SU-DHL-6 (cell line): Measurements from ENCODE around the gene PIR.

ENCODE experiments used
- H2AFZ ChIP-seq: fragments of 200-600 bp; sonication (generic); 2 replicates; pipeline ENCODE4 v1.6.1; 2014; ENCODE audit warnings: low read depth, mild to moderate bottlenecking, moderate library complexity, mixed read lengths, antibody characterized with exemption, low read length; ENCODE audit not compliant: severe bottlenecking
- H3F3A ChIP-seq: fragments of 200-600 bp; shearing (Covaris generic); 2 replicates; pipeline ENCODE4 v1.6.0; 2016; ENCODE audit warnings: antibody characterized with exemption, mild to moderate bottlenecking; ENCODE audit not compliant: insufficient read depth
- H3K27ac ChIP-seq: fragments of 200-600 bp; sonication (generic); 2 replicates; pipeline ENCODE4 v1.5.1; 2016; ENCODE audit warnings: low read depth, mild to moderate bottlenecking, low read length, moderate library complexity, mixed read lengths
- H3K27me3 ChIP-seq: fragments of 200-600 bp; sonication (generic), shearing (Covaris generic); 2 replicates; pipeline ENCODE4 v1.6.0; 2014; ENCODE audit warnings: mild to moderate bottlenecking, low read length
- H3K36me3 ChIP-seq: fragments of 200-600 bp; sonication (generic); 2 replicates; pipeline ENCODE4 v1.6.1; 2014; ENCODE audit warnings: mild to moderate bottlenecking, low read length, mixed read lengths
- H3K4me2 ChIP-seq: fragments of 300-600, 200-600 bp; shearing (Covaris generic), sonication (generic); 2 replicates; pipeline ENCODE4 v1.6.0; 2014; ENCODE audit warnings: low read length, low read depth, mild to moderate bottlenecking; ENCODE audit not compliant: poor library complexity, severe bottlenecking
- H3K4me3 ChIP-seq: fragments of 200-600 bp; sonication (generic); 2 replicates; pipeline ENCODE4 v1.5.1; 2014; ENCODE audit warnings: antibody characterized with exemption, low read length, mild to moderate bottlenecking, mixed read lengths; ENCODE audit not compliant: insufficient read depth, poor library complexity, severe bottlenecking
- H3K79me2 ChIP-seq: fragments of 200-600 bp; sonication (generic); 2 replicates; pipeline ENCODE4 v1.6.1; 2014; ENCODE audit warnings: mild to moderate bottlenecking, low read length, moderate library complexity; ENCODE audit not compliant: insufficient read depth
- H3K9ac ChIP-seq: fragments of 200-600 bp; sonication (generic); 2 replicates; pipeline ENCODE4 v1.7.0; 2014; ENCODE audit warnings: mild to moderate bottlenecking, low read length
- H3K9me2 ChIP-seq: fragments of 200-600 bp; sonication (generic); replicated peaks from 2 replicates; pipeline ENCODE4 v1.6.1; 2014; ENCODE audit warnings: low read length; ENCODE audit not compliant: insufficient read depth
- H3K9me3 ChIP-seq: fragments of 200-600 bp; sonication (generic); 2 replicates; pipeline ENCODE4 v1.6.1; 2014; ENCODE audit warnings: low read length, mixed read lengths; ENCODE audit not compliant: insufficient read depth
- H4K20me1 ChIP-seq: fragments of 200-600 bp; sonication (generic); 2 replicates; pipeline ENCODE4 v1.6.1; 2014; ENCODE audit warnings: low read depth, mild to moderate bottlenecking, antibody characterized with exemption, low read length, moderate library complexity, mixed read lengths
- CTCF ChIP-seq: fragments of 200-600 bp; sonication (generic); IDR thresholded peaks from one replicate; pipeline ENCODE4 v1.5.1; 2017; ENCODE audit warnings: antibody characterized with exemption, mild to moderate bottlenecking, low read length, moderate library complexity; ENCODE audit not compliant: insufficient read depth, poor library complexity, severe bottlenecking
- EZH2phosphoT487 ChIP-seq: fragments of 200-600 bp; sonication (generic), shearing (Covaris generic); conservative IDR thresholded peaks from 2 replicates; pipeline ENCODE4 v1.6.1; 2018; ENCODE audit warnings: mild to moderate bottlenecking, antibody characterized with exemption, low read length, moderate library complexity, mixed read lengths

Gene PIR

GRCh38 chrX:15465347-15465746 is 27.8 kb downstream of the PIR start:
- peak overlapping the region; percentile 43 for H3K27ac ChIP-seq
- peak overlapping the region; percentile 11; the same call in 1 of the 2 replicates for H3K9ac ChIP-seq
- H3K9me3 ChIP-seq = no peaks in the 10 kb centered on the region
- H2AFZ ChIP-seq = no peak overlapping the region
- no peaks in the 10 kb centered on the region for H3K36me3 ChIP-seq
- peak overlapping the region; percentile 47 for H3K4me2 ChIP-seq
- TF ChIP-seq CTCF (no peak), EZH2phosphoT487 (no peak)
- 0 out of 2 replicates have a peak, but pooled peaks cover 12% of the 10 kb centered on the region for H3F3A ChIP-seq
- no peaks in the 10 kb centered on the region for H3K27me3 ChIP-seq
- H3K9me2 ChIP-seq = no peaks in the 10 kb centered on the region
- H4K20me1 ChIP-seq = no peaks in the 10 kb centered on the region
- no peaks in the 10 kb centered on the region for H3K79me2 ChIP-seq
- no peak overlapping the region for H3K4me3 ChIP-seq

GRCh38 chrX:15464704-15465103 is 28.4 kb downstream of the PIR start:
- Histone ChIP-seq H3K9me2 (no peaks in the 10 kb centered on the region), H3K4me2 (peak overlapping the region; percentile 47), H4K20me1 (no peaks in the 10 kb centered on the region), H3F3A (0 out of 2 replicates have a peak, but pooled peaks cover 12% of the 10 kb centered on the region), H3K36me3 (no peaks in the 10 kb centered on the region), H3K27me3 (no peaks in the 10 kb centered on the region), H3K27ac (no peak overlapping the region), H3K9me3 (no peaks in the 10 kb centered on the region), H3K79me2 (no peaks in the 10 kb centered on the region), H2AFZ (no peak overlapping the region), H3K4me3 (no peak overlapping the region), H3K9ac (peak overlapping the region; percentile 11; the same call in 1 of the 2 replicates)
- TF ChIP-seq CTCF (no peak), EZH2phosphoT487 (no peak)

GRCh38 chrX:15451913-15452312 is 41.2 kb downstream of the PIR start:
- no peaks in the 10 kb centered on the region for H3K36me3 ChIP-seq
- no peak overlapping the region for H2AFZ ChIP-seq
- H3K9ac ChIP-seq = no peak overlapping the region
- no peaks in the 10 kb centered on the region for H3F3A ChIP-seq
- TF ChIP-seq CTCF = no peak
- no peak for TF ChIP-seq EZH2phosphoT487
- H3K4me2 ChIP-seq = no peak overlapping the region
- no peaks in the 10 kb centered on the region for H3K27me3 ChIP-seq
- H3K27ac ChIP-seq = no peak overlapping the region
- no peaks in the 10 kb centered on the region for H3K9me2 ChIP-seq
- no peak overlapping the region for H3K4me3 ChIP-seq
- no peaks in the 10 kb centered on the region for H3K9me3 ChIP-seq
- H3K79me2 ChIP-seq = no peaks in the 10 kb centered on the region
- no peaks in the 10 kb centered on the region for H4K20me1 ChIP-seq
